Activated T-helper 9 cell treated with anti-CD3 and anti-CD28 coated beads, Interleukin-2, amount 50 U/mL, for 16 hours (primary cell): Measurements from ENCODE around the gene FAM187B.
"Not testable (repeated sequence)": the region's sequence is repeated elsewhere in the genome, so short reads cannot be mapped to it uniquely, and the experiment has no call there.

ENCODE experiments used
- DNase-seq: peaks from one replicate; pipeline ENCODE4 v3.0.0-alpha.2; 2020; ENCODE audit warnings: low read depth

Gene FAM187B

GRCh38 chr19:35213663-35214632 is 14.6 kb downstream of the FAM187B start:
- DNase-seq, result peak; percentile 58

GRCh38 chr19:35212241-35212640 is 16.3 kb downstream of the FAM187B start:
- no peak for DNase-seq

GRCh38 chr19:35211545-35212230 is 16.9 kb downstream of the FAM187B start:
- peak; percentile 47 for DNase-seq

- DNase-seq, result no peak
These were observed 18.9 kb downstream of the FAM187B start for GRCh38 chr19:35209646-35210045.

GRCh38 chr19:35208121-35208520 is 20.4 kb downstream of the FAM187B start:
- no peak for DNase-seq

- DNase-seq, result no peak
These were observed 21.1 kb downstream of the FAM187B start for GRCh38 chr19:35207391-35207871.

- DNase-seq, result no peak
These were observed 21.7 kb downstream of the FAM187B start for GRCh38 chr19:35206855-35207254.

GRCh38 chr19:35206379-35206778 is 22.2 kb downstream of the FAM187B start:
- no peak for DNase-seq

GRCh38 chr19:35205733-35206323 is 22.7 kb downstream of the FAM187B start:
- no peak for DNase-seq

GRCh38 chr19:35204799-35205732 is 23.5 kb downstream of the FAM187B start:
- no peak for DNase-seq

GRCh38 chr19:35202722-35203688 is 25.5 kb downstream of the FAM187B start:
- DNase-seq, result no peak

GRCh38 chr19:35199481-35199880 is 29.1 kb downstream of the FAM187B start:
- no peak for DNase-seq

GRCh38 chr19:35196861-35197260 is 31.7 kb downstream of the FAM187B start:
- DNase-seq, result not testable (repeated sequence)

- no peak for DNase-seq
These were observed 32.7 kb downstream of the FAM187B start for GRCh38 chr19:35195830-35196229.

GRCh38 chr19:35194012-35194984 is 34.2 kb downstream of the FAM187B start:
- no peak for DNase-seq

- no peak for DNase-seq
These were observed 43.7 kb downstream of the FAM187B start for GRCh38 chr19:35184884-35185283.

GRCh38 chr19:35184267-35184666 is 44.3 kb downstream of the FAM187B start:
- no peak for DNase-seq

- no peak for DNase-seq
These were observed 47.2 kb downstream of the FAM187B start for GRCh38 chr19:35181387-35181786.

- DNase-seq, result no peak
These were observed 48.7 kb downstream of the FAM187B start for GRCh38 chr19:35179830-35180229.
